Gastrocnemius medialis (tissue), 4 donors: ENCODE data around the gene NMRK1.

Experiments
- POLR2A ChIP-seq, 2 donors: fragments of 450-650 bp; IDR thresholded peaks; one replicate each; pipeline ENCODE4 v1.6.1; 2017; ENCODE audit warnings: antibody characterized with exemption in 2 of 2, mild to moderate bottlenecking in 2 of 2, moderate library complexity in 2 of 2
- TF ChIP-seq, protein P1 (sequence below), 5 experiments: fragments of 450-650 bp in 3 of 5; fragments of 200-600 bp in 2 of 5; sonication (generic) in 2 of 5; IDR thresholded peaks in 4 of 5; conservative IDR thresholded peaks in 1 of 5; 1 replicate in 4 of 5; 2 replicates in 1 of 5; pipeline ENCODE4 v1.5.1; 2016 to 2019; ENCODE audit warnings: antibody characterized with exemption in 5 of 5, mild to moderate bottlenecking in 3 of 5, moderate library complexity in 3 of 5

DNA sequence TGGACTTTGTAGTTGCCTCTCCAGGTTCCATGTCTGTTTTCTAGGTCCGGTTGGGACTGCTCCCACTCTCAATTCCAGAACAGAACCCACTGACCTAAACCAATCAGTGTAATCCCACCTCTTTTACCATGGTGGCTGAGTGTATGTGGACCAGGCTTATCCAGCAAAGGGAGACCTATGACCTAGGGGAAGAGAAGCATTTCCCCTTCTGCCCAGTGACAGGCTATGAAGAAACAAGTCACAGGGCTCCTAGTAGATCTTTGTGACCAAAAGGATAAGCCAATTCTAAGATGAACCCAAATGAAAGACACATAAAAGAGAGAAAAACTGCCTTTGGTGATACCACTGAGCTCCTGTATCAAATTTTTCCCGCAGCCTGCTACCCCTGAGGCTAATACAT lies 6.3 kb downstream of the NMRK1 start:
- TF ChIP-seq, protein P1, sequence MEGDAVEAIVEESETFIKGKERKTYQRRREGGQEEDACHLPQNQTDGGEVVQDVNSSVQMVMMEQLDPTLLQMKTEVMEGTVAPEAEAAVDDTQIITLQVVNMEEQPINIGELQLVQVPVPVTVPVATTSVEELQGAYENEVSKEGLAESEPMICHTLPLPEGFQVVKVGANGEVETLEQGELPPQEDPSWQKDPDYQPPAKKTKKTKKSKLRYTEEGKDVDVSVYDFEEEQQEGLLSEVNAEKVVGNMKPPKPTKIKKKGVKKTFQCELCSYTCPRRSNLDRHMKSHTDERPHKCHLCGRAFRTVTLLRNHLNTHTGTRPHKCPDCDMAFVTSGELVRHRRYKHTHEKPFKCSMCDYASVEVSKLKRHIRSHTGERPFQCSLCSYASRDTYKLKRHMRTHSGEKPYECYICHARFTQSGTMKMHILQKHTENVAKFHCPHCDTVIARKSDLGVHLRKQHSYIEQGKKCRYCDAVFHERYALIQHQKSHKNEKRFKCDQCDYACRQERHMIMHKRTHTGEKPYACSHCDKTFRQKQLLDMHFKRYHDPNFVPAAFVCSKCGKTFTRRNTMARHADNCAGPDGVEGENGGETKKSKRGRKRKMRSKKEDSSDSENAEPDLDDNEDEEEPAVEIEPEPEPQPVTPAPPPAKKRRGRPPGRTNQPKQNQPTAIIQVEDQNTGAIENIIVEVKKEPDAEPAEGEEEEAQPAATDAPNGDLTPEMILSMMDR (IDR thresholded peaks at IDR 0.05 in 4 of 5, conservative IDR thresholded peaks at IDR 0.05 in 1 of 5), result no peak
- no peak for TF ChIP-seq POLR2A (IDR thresholded peaks at IDR 0.05)
